HEK293 (cell line): ENCODE results near the gene DLL1.

Source experiments
- BCL11B ChIP-seq: fragments of 450-650 bp; formaldehyde crosslinking; IDR thresholded peaks from 2 replicates; pipeline ENCODE4 v1.5.1; 2016; ENCODE audit warnings: low read depth, missing biosample characterization, missing genetic modification characterization
- GLI4 ChIP-seq: fragments of 450-650 bp; formaldehyde crosslinking; IDR thresholded peaks from 2 replicates; pipeline ENCODE4 v1.5.1; 2016; ENCODE audit warnings: missing biosample characterization, missing genetic modification characterization
- KLF1 ChIP-seq: fragments of 450-650 bp; formaldehyde crosslinking; IDR thresholded peaks from 2 replicates; pipeline ENCODE4 v1.5.1; 2016; ENCODE audit warnings: missing biosample characterization, missing genetic modification characterization
- KLF10 ChIP-seq: fragments of 450-650 bp; IDR thresholded peaks from 2 replicates; pipeline ENCODE4 v1.5.1; 2018; ENCODE audit warnings: missing biosample characterization, mild to moderate bottlenecking, missing genetic modification characterization
- KLF7 ChIP-seq: fragments of 450-650 bp; formaldehyde crosslinking; IDR thresholded peaks from 2 replicates; pipeline ENCODE4 v1.5.1; 2016; ENCODE audit warnings: missing biosample characterization, missing genetic modification characterization, borderline replicate concordance
- REPIN1 ChIP-seq: fragments of 450-650 bp; formaldehyde crosslinking; IDR thresholded peaks from 2 replicates; pipeline ENCODE4 v1.5.1; 2017; ENCODE audit warnings: missing biosample characterization, missing genetic modification characterization, low read depth
- SCRT2 ChIP-seq: fragments of 450-650 bp; formaldehyde crosslinking; IDR thresholded peaks from 2 replicates; pipeline ENCODE4 v1.5.1; 2016; ENCODE audit warnings: missing biosample characterization, missing genetic modification characterization
- ZBTB20 ChIP-seq: fragments of 450-650 bp; formaldehyde crosslinking; IDR thresholded peaks from 2 replicates; pipeline ENCODE4 v1.5.1; 2016; ENCODE audit warnings: missing biosample characterization, missing genetic modification characterization
- ZBTB48 ChIP-seq: fragments of 450-650 bp; formaldehyde crosslinking; IDR thresholded peaks from 2 replicates; pipeline ENCODE4 v1.5.1; 2016; ENCODE audit warnings: missing biosample characterization, missing genetic modification characterization
- ZFHX2 ChIP-seq: fragments of 450-650 bp; formaldehyde crosslinking; conservative IDR thresholded peaks from 2 replicates; pipeline ENCODE4 v1.5.1; 2016; ENCODE audit warnings: missing biosample characterization, missing genetic modification characterization
- ZNF10 ChIP-seq: fragments of 450-650 bp; formaldehyde crosslinking; IDR thresholded peaks from 2 replicates; pipeline ENCODE4 v1.5.1; 2017; ENCODE audit warnings: missing biosample characterization, missing genetic modification characterization
- ZNF112 ChIP-seq: fragments of 450-650 bp; formaldehyde crosslinking; IDR thresholded peaks from 2 replicates; pipeline ENCODE4 v1.5.0; 2017; ENCODE audit warnings: missing biosample characterization, missing genetic modification characterization
- ZNF140 ChIP-seq: fragments of 450-650 bp; formaldehyde crosslinking; IDR thresholded peaks from 2 replicates; pipeline ENCODE4 v1.5.1; 2016; ENCODE audit warnings: missing biosample characterization, missing genetic modification characterization
- ZNF169 ChIP-seq: fragments of 450-650 bp; formaldehyde crosslinking; IDR thresholded peaks from 2 replicates; pipeline ENCODE4 v1.5.1; 2016; ENCODE audit warnings: missing biosample characterization, missing genetic modification characterization
- ZNF184 ChIP-seq: fragments of 450-650 bp; IDR thresholded peaks from 2 replicates; pipeline ENCODE4 v1.5.1; 2018; ENCODE audit warnings: missing biosample characterization, mild to moderate bottlenecking, missing genetic modification characterization
- ZNF202 ChIP-seq: fragments of 450-650 bp; formaldehyde crosslinking; IDR thresholded peaks from 2 replicates; pipeline ENCODE4 v1.5.1; 2016; ENCODE audit warnings: missing biosample characterization, missing genetic modification characterization, borderline replicate concordance
- ZNF26 ChIP-seq: fragments of 450-650 bp; formaldehyde crosslinking; IDR thresholded peaks from 2 replicates; pipeline ENCODE4 v1.5.1; 2016; ENCODE audit warnings: missing biosample characterization, missing genetic modification characterization
- ZNF292 ChIP-seq: fragments of 450-650 bp; formaldehyde crosslinking; IDR thresholded peaks from 2 replicates; pipeline ENCODE4 v1.5.1; 2016; ENCODE audit warnings: low read depth, missing biosample characterization, missing genetic modification characterization, borderline replicate concordance
- ZNF350 ChIP-seq: fragments of 450-650 bp; formaldehyde crosslinking; IDR thresholded peaks from 2 replicates; pipeline ENCODE4 v1.5.0; 2017; ENCODE audit warnings: missing biosample characterization, mild to moderate bottlenecking, missing genetic modification characterization
- ZNF354C ChIP-seq: fragments of 450-650 bp; formaldehyde crosslinking; IDR thresholded peaks from 2 replicates; pipeline ENCODE4 v1.5.1; 2016; ENCODE audit warnings: missing biosample characterization, missing genetic modification characterization, low read depth, borderline replicate concordance
- ZNF37A ChIP-seq: fragments of 450-650 bp; IDR thresholded peaks from 2 replicates; pipeline ENCODE4 v1.5.1; 2018; ENCODE audit warnings: missing biosample characterization, missing genetic modification characterization
- ZNF514 ChIP-seq: fragments of 450-650 bp; formaldehyde crosslinking; IDR thresholded peaks from 2 replicates; pipeline ENCODE4 v1.5.1; 2016; ENCODE audit warnings: missing biosample characterization, missing genetic modification characterization
- ZNF623 ChIP-seq: fragments of 450-650 bp; formaldehyde crosslinking; IDR thresholded peaks from 2 replicates; pipeline ENCODE4 v1.5.1; 2016; ENCODE audit warnings: missing biosample characterization, missing genetic modification characterization
- ZNF629 ChIP-seq: fragments of 450-650 bp; formaldehyde crosslinking; IDR thresholded peaks from 2 replicates; pipeline ENCODE4 v1.5.1; 2017; ENCODE audit warnings: missing biosample characterization, missing genetic modification characterization
- ZNF664 ChIP-seq: fragments of 450-650 bp; formaldehyde crosslinking; IDR thresholded peaks from 2 replicates; pipeline ENCODE4 v1.5.1; 2016; ENCODE audit warnings: missing biosample characterization, missing genetic modification characterization
- ZNF768 ChIP-seq: fragments of 450-650 bp; formaldehyde crosslinking; IDR thresholded peaks from 2 replicates; pipeline ENCODE4 v1.5.1; 2018; ENCODE audit warnings: missing biosample characterization, mild to moderate bottlenecking, missing genetic modification characterization
- TF ChIP-seq, protein P1 (sequence below): fragments of 450-650 bp; formaldehyde crosslinking; IDR thresholded peaks from 2 replicates; pipeline ENCODE4 v1.5.1; 2017; ENCODE audit warnings: missing biosample characterization, missing genetic modification characterization
- TF ChIP-seq, protein P2 (sequence below): fragments of 450-650 bp; formaldehyde crosslinking; IDR thresholded peaks from 2 replicates; pipeline ENCODE4 v1.5.1; 2016; ENCODE audit warnings: missing biosample characterization, missing genetic modification characterization
- TF ChIP-seq, protein P3 (sequence below): fragments of 450-650 bp; formaldehyde crosslinking; IDR thresholded peaks from 2 replicates; pipeline ENCODE4 v1.5.1; 2016; ENCODE audit warnings: missing biosample characterization, missing genetic modification characterization
- TF ChIP-seq, protein P4 (sequence below): fragments of 450-650 bp; formaldehyde crosslinking; IDR thresholded peaks from 2 replicates; pipeline ENCODE4 v1.5.1; 2016; ENCODE audit warnings: missing biosample characterization, missing genetic modification characterization, borderline replicate concordance
- TF ChIP-seq, protein P5 (sequence below): fragments of 450-650 bp; IDR thresholded peaks from 2 replicates; pipeline ENCODE4 v1.5.1; 2018; ENCODE audit warnings: missing biosample characterization, mild to moderate bottlenecking, missing genetic modification characterization

DLL1 gene

DNA sequence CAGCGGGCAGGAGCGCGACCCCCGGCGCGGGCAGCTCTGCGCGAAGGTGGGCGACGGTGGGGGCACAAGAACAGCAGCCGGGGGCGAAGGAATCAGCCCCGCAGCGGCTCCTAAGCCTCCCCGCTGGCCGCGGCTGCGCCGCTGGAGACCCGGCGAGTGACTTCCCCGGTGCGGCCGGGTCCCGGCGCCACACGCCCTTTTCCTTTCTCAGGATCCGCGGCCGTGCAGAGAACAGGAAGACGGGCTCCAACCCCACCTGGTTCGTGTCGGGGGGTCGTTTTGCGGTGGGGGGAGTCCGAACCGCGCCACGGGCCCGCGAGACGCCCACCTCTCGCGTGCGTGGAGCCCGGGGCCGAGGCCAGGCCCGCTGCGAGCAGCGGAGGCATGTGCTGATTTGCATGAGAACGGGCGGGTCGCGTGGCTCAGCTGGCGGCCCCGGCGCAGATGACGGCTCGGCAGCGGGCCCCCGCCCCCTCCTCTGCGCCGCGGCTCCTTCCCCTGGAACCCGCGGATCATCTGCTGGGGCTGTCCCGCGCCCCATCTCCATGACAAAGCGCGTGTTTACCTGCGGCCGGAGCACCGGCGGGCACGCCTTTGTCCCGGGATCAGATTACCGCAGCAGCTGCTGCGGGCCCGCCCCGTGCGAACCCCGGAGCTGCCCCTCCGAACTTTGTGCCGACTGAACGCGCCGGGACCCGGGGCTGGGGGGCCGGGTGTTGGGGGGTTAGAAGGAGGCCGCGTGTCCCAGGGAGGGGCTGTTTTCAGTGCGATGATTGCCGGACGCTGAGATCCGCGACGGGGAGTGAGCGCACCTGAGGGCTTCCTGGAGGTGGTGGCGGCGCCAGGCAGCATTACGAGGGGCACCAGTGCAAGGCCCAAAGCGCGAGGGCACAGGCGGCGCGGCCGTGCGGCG, 4.9 kb upstream of the DLL1 start (continued):
- TF ChIP-seq ZNF514 (tag by site-specific recombination) (no peak), ZNF629 (no peak), ZBTB48 (no peak), ZFHX2 (tag by site-specific recombination) (peak; percentile 51), ZBTB20 (tag by site-specific recombination) (peak; percentile 79; the same call in 1 of the 2 replicates), ZNF623 (tag by site-specific recombination) (no peak), ZNF664 (no peak), REPIN1 (tag by site-specific recombination) (no peak), KLF7 (tag by site-specific recombination) (0 out of 2 replicates have a peak, but pooled peaks have one; percentile 25), BCL11B (tag by site-specific recombination) (no peak), KLF1 (tag by site-specific recombination) (peak; percentile 92), KLF10 (tag by site-specific recombination) (peak; percentile 47; the same call in 1 of the 2 replicates), ZNF10 (tag by site-specific recombination) (peak; percentile 41; the same call in 1 of the 2 replicates), SCRT2 (tag by site-specific recombination) (no peak), ZNF184 (tag by site-specific recombination) (peak; percentile 6; the same call in 1 of the 2 replicates), ZNF169 (no peak), ZNF140 (no peak), ZNF112 (tag by site-specific recombination) (no peak), ZNF26 (tag by site-specific recombination) (no peak), ZNF202 (tag by site-specific recombination) (no peak), GLI4 (no peak), ZNF292 (tag by site-specific recombination) (no peak), ZNF350 (tag by site-specific recombination) (no peak), ZNF37A (tag by site-specific recombination) (no peak), ZNF768 (no peak), ZNF354C (tag by site-specific recombination) (no peak)
- TF ChIP-seq, protein P1, sequence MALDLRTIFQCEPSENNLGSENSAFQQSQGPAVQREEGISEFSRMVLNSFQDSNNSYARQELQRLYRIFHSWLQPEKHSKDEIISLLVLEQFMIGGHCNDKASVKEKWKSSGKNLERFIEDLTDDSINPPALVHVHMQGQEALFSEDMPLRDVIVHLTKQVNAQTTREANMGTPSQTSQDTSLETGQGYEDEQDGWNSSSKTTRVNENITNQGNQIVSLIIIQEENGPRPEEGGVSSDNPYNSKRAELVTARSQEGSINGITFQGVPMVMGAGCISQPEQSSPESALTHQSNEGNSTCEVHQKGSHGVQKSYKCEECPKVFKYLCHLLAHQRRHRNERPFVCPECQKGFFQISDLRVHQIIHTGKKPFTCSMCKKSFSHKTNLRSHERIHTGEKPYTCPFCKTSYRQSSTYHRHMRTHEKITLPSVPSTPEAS (tag by site-specific recombination), result peak; percentile 19; the same call in 1 of the 2 replicates
- TF ChIP-seq, protein P2, sequence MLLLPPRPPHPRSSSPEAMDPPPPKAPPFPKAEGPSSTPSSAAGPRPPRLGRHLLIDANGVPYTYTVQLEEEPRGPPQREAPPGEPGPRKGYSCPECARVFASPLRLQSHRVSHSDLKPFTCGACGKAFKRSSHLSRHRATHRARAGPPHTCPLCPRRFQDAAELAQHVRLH (tag by site-specific recombination), result no peak
- TF ChIP-seq, protein P3, sequence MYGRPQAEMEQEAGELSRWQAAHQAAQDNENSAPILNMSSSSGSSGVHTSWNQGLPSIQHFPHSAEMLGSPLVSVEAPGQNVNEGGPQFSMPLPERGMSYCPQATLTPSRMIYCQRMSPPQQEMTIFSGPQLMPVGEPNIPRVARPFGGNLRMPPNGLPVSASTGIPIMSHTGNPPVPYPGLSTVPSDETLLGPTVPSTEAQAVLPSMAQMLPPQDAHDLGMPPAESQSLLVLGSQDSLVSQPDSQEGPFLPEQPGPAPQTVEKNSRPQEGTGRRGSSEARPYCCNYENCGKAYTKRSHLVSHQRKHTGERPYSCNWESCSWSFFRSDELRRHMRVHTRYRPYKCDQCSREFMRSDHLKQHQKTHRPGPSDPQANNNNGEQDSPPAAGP (tag by site-specific recombination), result peak; percentile 87
- TF ChIP-seq, protein P4, sequence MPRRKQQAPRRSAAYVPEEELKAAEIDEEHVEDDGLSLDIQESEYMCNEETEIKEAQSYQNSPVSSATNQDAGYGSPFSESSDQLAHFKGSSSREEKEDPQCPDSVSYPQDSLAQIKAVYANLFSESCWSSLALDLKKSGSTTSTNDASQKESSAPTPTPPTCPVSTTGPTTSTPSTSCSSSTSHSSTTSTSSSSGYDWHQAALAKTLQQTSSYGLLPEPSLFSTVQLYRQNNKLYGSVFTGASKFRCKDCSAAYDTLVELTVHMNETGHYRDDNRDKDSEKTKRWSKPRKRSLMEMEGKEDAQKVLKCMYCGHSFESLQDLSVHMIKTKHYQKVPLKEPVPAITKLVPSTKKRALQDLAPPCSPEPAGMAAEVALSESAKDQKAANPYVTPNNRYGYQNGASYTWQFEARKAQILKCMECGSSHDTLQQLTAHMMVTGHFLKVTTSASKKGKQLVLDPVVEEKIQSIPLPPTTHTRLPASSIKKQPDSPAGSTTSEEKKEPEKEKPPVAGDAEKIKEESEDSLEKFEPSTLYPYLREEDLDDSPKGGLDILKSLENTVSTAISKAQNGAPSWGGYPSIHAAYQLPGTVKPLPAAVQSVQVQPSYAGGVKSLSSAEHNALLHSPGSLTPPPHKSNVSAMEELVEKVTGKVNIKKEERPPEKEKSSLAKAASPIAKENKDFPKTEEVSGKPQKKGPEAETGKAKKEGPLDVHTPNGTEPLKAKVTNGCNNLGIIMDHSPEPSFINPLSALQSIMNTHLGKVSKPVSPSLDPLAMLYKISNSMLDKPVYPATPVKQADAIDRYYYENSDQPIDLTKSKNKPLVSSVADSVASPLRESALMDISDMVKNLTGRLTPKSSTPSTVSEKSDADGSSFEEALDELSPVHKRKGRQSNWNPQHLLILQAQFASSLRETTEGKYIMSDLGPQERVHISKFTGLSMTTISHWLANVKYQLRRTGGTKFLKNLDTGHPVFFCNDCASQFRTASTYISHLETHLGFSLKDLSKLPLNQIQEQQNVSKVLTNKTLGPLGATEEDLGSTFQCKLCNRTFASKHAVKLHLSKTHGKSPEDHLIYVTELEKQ (tag by site-specific recombination), result no peak
- TF ChIP-seq, protein P5, sequence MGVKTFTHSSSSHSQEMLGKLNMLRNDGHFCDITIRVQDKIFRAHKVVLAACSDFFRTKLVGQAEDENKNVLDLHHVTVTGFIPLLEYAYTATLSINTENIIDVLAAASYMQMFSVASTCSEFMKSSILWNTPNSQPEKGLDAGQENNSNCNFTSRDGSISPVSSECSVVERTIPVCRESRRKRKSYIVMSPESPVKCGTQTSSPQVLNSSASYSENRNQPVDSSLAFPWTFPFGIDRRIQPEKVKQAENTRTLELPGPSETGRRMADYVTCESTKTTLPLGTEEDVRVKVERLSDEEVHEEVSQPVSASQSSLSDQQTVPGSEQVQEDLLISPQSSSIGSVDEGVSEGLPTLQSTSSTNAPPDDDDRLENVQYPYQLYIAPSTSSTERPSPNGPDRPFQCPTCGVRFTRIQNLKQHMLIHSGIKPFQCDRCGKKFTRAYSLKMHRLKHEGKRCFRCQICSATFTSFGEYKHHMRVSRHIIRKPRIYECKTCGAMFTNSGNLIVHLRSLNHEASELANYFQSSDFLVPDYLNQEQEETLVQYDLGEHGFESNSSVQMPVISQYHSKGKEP (tag by site-specific recombination), result no peak
